Panc1 (cell line): ENCODE measurements around the gene CRNKL1. TPM values are rescaled to one million over a fixed set of nuclear protein-coding genes. Genes with fewer than 3 reads are reported as not detected.

Source experiments
- ATAC-seq: fragments of 200-7000 bp; cut with Tn5 transposase; 2 replicates; pipeline ENCODE4 v1.9.1; 2020; ENCODE audit warnings: mild to moderate bottlenecking, moderate library complexity
- Bru-seq: library from RNA; stranded (reverse); fragments of 400-500 nt; gene quantifications from one replicate; lab custom pipeline; 2021; lab: Mats Ljungman, UMichigan
- BruChase-seq, 2 experiments: library from RNA; stranded (reverse); fragments of 400-500 nt; gene quantifications; one replicate each; lab custom pipeline; 2021; lab: Mats Ljungman, UMichigan
- BruUV-seq: library from RNA; stranded (reverse); fragments of 400-500 nt; replicated peaks from 2 replicates; lab custom pipeline; 2021; lab: Mats Ljungman, UMichigan
- CTCF ChIA-PET: fragments of 300-600 bp; sonication (Branson Sonifier 250); formaldehyde crosslinking; loops from one replicate; lab custom pipeline; 2022; ENCODE audit warnings: antibody characterized with exemption; lab: Charles Lee
- POLR2A ChIA-PET: fragments of 300-600 bp; sonication (Branson Sonifier 250); formaldehyde crosslinking; loops from one replicate; lab custom pipeline; 2022; ENCODE audit warnings: antibody characterized with exemption; lab: Charles Lee
- DNase-seq: peaks from one replicate; pipeline ENCODE4 v3.0.0-alpha.2; 2010; ENCODE audit warnings: low read depth, low spot score
- H3K27ac ChIP-seq: 2 replicates; pipeline ENCODE4 v1.5.1; 2011; ENCODE audit warnings: mild to moderate bottlenecking, low read length, inconsistent platforms
- H3K27me3 ChIP-seq: fragments of 200-500 bp; sonication (Bioruptor generic); 2 replicates; pipeline ENCODE4 v1.6.0; 2014; ENCODE audit warnings: low read length, inconsistent platforms; ENCODE audit not compliant: control insufficient read depth, insufficient read depth
- H3K36me3 ChIP-seq: fragments of 200-500 bp; sonication (Bioruptor generic); 2 replicates; pipeline ENCODE4 v1.5.1; 2014; ENCODE audit warnings: inconsistent platforms, mild to moderate bottlenecking, low read length, moderate library complexity; ENCODE audit not compliant: control insufficient read depth, insufficient read depth
- H3K4me1 ChIP-seq: 2 replicates; pipeline ENCODE4 v1.5.1; 2011; ENCODE audit warnings: inconsistent platforms, mild to moderate bottlenecking, low read length, moderate library complexity; ENCODE audit not compliant: control insufficient read depth, insufficient read depth
- H3K4me3 ChIP-seq, 2 experiments: 2 replicates each; pipeline ENCODE4 v1.5.1; 2011 to 2012; ENCODE audit warnings: low read depth in 2 of 2, low read length in 2 of 2, mild to moderate bottlenecking in 2 of 2, inconsistent platforms in 1 of 2, moderate library complexity in 1 of 2
- H3K9me3 ChIP-seq: fragments of 200-500 bp; sonication (Bioruptor generic); 2 replicates; pipeline ENCODE4 v1.5.1; 2014; ENCODE audit warnings: low read depth, mild to moderate bottlenecking, inconsistent platforms, low read length, moderate library complexity; ENCODE audit not compliant: control insufficient read depth, insufficient read depth
- POLR2AphosphoS5 ChIP-seq: IDR thresholded peaks from 2 replicates; pipeline ENCODE4 v1.6.1; 2012; ENCODE audit warnings: mild to moderate bottlenecking, low read depth, low read length, moderate library complexity
- SIN3A ChIP-seq: IDR thresholded peaks from 2 replicates; pipeline ENCODE4 v1.6.1; 2012; ENCODE audit warnings: low read depth, mild to moderate bottlenecking, low read length, moderate library complexity, borderline replicate concordance; ENCODE audit not compliant: insufficient read depth
- TCF7L2 ChIP-seq: IDR thresholded peaks from 2 replicates; pipeline ENCODE4 v1.6.1; 2011; ENCODE audit warnings: mild to moderate bottlenecking, low read depth, low read length, inconsistent platforms
- in situ Hi-C: cut with HindIII; loops from 2 replicates; pipeline ENCODE4 v1.10.0; 2016; ENCODE audit warnings: low sequenced_read_pairs, low pct_unique_long_range_greater_than_20kb
- intact Hi-C: fragments of 100-400 bp; cut with micrococcal nuclease; formaldehyde crosslinking; loops from one replicate; pipeline ENCODE4 v1.10.0; 2022; ENCODE audit not compliant: unreplicated experiment
- long read RNA-seq: library from polyadenylated mRNA; unstranded; transcript quantifications from one replicate; pipeline ENCODE4 v2.0.0, GENCODE V29; 2021; ENCODE audit not compliant: unreplicated experiment
- polyA plus RNA-seq: library from polyadenylated mRNA; unstranded; fragments of >200 nt; gene quantifications from one replicate; pipeline ENCODE4 v1.2.1, GENCODE V29; 2012; ENCODE audit warnings: missing spikeins; ENCODE audit not compliant: insufficient read length
- total RNA-seq: library from RNA; stranded (reverse); gene quantifications from one replicate; pipeline ENCODE4 v1.2.1, GENCODE V29; 2021; ENCODE audit not compliant: unreplicated experiment
- TF ChIP-seq, protein P1 (sequence below), 2 experiments: IDR thresholded peaks; 2 replicates each; pipeline ENCODE4 v1.6.1; 2011 to 2012; ENCODE audit warnings: low read depth in 2 of 2, control low read depth in 1 of 2, low read length in 1 of 2, mild to moderate bottlenecking in 1 of 2, moderate library complexity in 1 of 2; ENCODE audit not compliant: insufficient read depth in 1 of 2
- TF ChIP-seq, protein P2 (sequence below): fragments of 450-650 bp; IDR thresholded peaks from 2 replicates; pipeline ENCODE4 v1.5.1; 2017; ENCODE audit warnings: mild to moderate bottlenecking

Gene CRNKL1
- 16.4 TPM for total RNA-seq
- 13.1 TPM for polyA plus RNA-seq
- Bru-seq, nascent RNA, result percentile 75 among the genes with signal in this experiment
- percentile 79 among the genes with signal in this experiment for BruChase-seq, experiment 1, labeled RNA remaining after a 2-hour chase
- BruChase-seq, experiment 2, labeled RNA remaining after a 6-hour chase, result percentile 83 among the genes with signal in this experiment
- long read RNA-seq, full-length matches to known transcripts, result 35 of 69 reads
- long read RNA-seq, partial matches to known transcripts, result 28 of 69 reads
- long read RNA-seq, other reads (novel, unspliced or antisense), result 6 of 69 reads

DNA sequence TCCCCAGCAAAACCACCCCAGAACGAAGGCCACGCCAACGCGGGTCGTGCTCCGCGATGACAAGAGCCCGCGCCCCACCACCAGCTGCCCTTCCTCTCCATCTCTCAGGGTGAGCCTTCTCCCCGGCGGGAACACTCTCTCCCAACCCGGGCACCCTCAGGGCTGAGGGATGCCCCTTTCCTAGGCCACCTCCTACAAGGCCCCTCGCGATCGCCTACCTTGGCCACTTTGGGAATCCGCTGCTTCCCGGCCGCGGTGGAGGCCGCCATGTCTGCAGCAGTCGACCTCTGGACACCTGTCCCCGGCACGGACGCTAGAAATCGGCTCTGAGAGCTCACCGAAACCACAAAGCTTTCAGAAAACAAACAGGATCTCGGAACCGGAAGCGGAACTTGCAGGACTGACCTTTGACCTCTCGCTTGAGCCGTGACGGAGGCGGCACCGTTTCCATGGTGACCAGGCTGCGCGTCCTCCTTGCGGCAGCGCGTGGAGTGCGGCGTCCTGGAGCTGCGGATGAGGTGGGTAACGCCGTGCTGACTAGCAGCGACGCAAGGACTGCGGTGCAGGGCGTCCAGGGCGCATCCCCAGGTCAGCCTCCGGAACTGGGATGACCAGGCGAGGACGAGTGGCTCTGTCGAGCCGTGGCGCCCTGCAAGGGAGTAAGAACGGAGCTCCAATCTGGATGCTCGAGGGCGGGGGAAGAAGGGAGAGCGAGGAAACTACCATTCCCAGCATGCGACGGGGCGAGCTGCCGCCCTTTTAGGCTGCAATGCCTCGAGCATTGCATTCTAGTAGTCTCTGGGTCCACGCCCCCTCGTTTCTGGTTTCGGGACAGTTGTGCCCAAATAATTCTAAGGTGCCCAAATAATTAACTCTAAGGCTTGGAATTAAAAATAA lies at the start of gene CRNKL1, which contains the start of gene CFAP61:
Gene CRNKL1, minus strand, starts transcription at position 393 of the 897 bp plus-strand sequence. Its CDS starts 124 bp downstream, at position 269.
Gene CFAP61, plus strand, starts transcription at position 459 of the 897 bp plus-strand sequence. CDS start 4,122 bp downstream, outside the sequence.
- ATAC-seq (peak; percentile 98), DNase-seq (peak; percentile 92)
- no peaks in the 10 kb centered on the region; the same call in 1 of the 2 replicates for H3K4me1 ChIP-seq
- TF ChIP-seq SIN3A (peak; percentile 97), POLR2AphosphoS5 (peak; percentile 64; the same call in 1 of the 2 replicates), TCF7L2 (peak; percentile 52; the same call in 1 of the 2 replicates)
- TF ChIP-seq, protein P1, sequence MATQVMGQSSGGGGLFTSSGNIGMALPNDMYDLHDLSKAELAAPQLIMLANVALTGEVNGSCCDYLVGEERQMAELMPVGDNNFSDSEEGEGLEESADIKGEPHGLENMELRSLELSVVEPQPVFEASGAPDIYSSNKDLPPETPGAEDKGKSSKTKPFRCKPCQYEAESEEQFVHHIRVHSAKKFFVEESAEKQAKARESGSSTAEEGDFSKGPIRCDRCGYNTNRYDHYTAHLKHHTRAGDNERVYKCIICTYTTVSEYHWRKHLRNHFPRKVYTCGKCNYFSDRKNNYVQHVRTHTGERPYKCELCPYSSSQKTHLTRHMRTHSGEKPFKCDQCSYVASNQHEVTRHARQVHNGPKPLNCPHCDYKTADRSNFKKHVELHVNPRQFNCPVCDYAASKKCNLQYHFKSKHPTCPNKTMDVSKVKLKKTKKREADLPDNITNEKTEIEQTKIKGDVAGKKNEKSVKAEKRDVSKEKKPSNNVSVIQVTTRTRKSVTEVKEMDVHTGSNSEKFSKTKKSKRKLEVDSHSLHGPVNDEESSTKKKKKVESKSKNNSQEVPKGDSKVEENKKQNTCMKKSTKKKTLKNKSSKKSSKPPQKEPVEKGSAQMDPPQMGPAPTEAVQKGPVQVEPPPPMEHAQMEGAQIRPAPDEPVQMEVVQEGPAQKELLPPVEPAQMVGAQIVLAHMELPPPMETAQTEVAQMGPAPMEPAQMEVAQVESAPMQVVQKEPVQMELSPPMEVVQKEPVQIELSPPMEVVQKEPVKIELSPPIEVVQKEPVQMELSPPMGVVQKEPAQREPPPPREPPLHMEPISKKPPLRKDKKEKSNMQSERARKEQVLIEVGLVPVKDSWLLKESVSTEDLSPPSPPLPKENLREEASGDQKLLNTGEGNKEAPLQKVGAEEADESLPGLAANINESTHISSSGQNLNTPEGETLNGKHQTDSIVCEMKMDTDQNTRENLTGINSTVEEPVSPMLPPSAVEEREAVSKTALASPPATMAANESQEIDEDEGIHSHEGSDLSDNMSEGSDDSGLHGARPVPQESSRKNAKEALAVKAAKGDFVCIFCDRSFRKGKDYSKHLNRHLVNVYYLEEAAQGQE (IDR thresholded peaks at IDR 0.05; ENCODE audit: insufficient read depth in 1 of 2, low read depth in 2 of 2, low read length in 1 of 2), result no peak
- TF ChIP-seq, protein P2, sequence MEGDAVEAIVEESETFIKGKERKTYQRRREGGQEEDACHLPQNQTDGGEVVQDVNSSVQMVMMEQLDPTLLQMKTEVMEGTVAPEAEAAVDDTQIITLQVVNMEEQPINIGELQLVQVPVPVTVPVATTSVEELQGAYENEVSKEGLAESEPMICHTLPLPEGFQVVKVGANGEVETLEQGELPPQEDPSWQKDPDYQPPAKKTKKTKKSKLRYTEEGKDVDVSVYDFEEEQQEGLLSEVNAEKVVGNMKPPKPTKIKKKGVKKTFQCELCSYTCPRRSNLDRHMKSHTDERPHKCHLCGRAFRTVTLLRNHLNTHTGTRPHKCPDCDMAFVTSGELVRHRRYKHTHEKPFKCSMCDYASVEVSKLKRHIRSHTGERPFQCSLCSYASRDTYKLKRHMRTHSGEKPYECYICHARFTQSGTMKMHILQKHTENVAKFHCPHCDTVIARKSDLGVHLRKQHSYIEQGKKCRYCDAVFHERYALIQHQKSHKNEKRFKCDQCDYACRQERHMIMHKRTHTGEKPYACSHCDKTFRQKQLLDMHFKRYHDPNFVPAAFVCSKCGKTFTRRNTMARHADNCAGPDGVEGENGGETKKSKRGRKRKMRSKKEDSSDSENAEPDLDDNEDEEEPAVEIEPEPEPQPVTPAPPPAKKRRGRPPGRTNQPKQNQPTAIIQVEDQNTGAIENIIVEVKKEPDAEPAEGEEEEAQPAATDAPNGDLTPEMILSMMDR, result no peak
- peak within 1 kb of the TSS; percentile 99 to 100 for H3K4me3 ChIP-seq
- in situ Hi-C loops (no loop called here), intact Hi-C loops (no loop called here)
- ChIA-PET POLR2A (interaction anchor here (0.9 kb wide), 1 partner anchor 24 kb away, joined by 4 read pairs; no protein-coding TSS in a partner anchor), CTCF (interaction anchor here (1.4 kb wide), 1 partner anchor 9 kb away, joined by 4 read pairs; no protein-coding TSS in a partner anchor)
- peaks cover 25% of the 10 kb centered on the region for H3K36me3 ChIP-seq
- no peaks in the 10 kb centered on the region for H3K27me3 ChIP-seq
- H3K27ac ChIP-seq, result peak within 1 kb of the TSS; percentile 89
- BruUV-seq, result no TSS peak
- H3K9me3 ChIP-seq, result no peaks in the 10 kb centered on the region

DNA sequence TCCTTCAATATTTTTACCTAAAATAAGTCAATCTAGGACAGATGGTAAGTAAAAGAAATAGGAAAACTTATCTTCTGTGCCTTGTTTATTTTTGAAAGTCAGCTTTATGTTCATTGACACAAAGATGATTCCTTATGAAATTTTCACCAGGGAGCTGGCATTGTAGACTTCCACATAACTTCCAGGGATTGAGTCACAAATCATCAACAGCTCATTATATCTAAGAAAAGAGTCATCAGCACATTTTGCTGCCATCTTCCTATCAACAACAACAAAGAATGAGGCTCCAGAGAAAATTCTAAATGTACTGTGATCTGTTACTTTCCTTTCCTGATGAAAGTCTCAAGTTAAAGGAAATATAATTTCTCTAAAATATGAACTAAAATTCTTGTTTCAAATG lies 48.6 kb upstream of the CRNKL1 start:
- H3K27me3 ChIP-seq, result peaks cover 12% of the 10 kb centered on the region
- POLR2A ChIA-PET, result no interaction called here
- CTCF ChIA-PET, result no interaction called here
- no peak overlapping the region for H3K4me3 ChIP-seq
- ATAC-seq (no peak), DNase-seq (no peak)
- no peaks in the 10 kb centered on the region for H3K9me3 ChIP-seq
- TF ChIP-seq SIN3A, result no peak
- TF ChIP-seq, protein P2, result no peak
- TF ChIP-seq, protein P1 (IDR thresholded peaks at IDR 0.05; ENCODE audit: insufficient read depth in 1 of 2, low read depth in 2 of 2, low read length in 1 of 2), result no peak
- no peak for TF ChIP-seq TCF7L2
- TF ChIP-seq POLR2AphosphoS5, result no peak
- H3K4me1 ChIP-seq, result no peaks in the 10 kb centered on the region
- no peaks in the 10 kb centered on the region for H3K36me3 ChIP-seq
- no TSS peak for BruUV-seq
- intact Hi-C loops (no loop called here), in situ Hi-C loops (no loop called here)
- H3K27ac ChIP-seq, result no peak overlapping the region
